Daoy (cell line): ENCODE data around the gene ITGB7. TPM values are rescaled to one million over a fixed set of nuclear protein-coding genes. Genes with fewer than 3 reads are reported as not detected.

Experiments used
- DNase-seq: peaks from one replicate; pipeline ENCODE4 v3.0.0-alpha.2; 2015; ENCODE audit warnings: low read depth
- total RNA-seq: library from RNA; depleted of rRNA; stranded (reverse); fragments of >200 nt; shearing (Covaris generic); gene quantifications from 2 replicates; pipeline ENCODE4 v1.2.3, GENCODE V29; 2014; rRNA removed

ITGB7 gene
- total RNA-seq, 1 experiment from 2014 or later: 0.34 TPM

DNA sequence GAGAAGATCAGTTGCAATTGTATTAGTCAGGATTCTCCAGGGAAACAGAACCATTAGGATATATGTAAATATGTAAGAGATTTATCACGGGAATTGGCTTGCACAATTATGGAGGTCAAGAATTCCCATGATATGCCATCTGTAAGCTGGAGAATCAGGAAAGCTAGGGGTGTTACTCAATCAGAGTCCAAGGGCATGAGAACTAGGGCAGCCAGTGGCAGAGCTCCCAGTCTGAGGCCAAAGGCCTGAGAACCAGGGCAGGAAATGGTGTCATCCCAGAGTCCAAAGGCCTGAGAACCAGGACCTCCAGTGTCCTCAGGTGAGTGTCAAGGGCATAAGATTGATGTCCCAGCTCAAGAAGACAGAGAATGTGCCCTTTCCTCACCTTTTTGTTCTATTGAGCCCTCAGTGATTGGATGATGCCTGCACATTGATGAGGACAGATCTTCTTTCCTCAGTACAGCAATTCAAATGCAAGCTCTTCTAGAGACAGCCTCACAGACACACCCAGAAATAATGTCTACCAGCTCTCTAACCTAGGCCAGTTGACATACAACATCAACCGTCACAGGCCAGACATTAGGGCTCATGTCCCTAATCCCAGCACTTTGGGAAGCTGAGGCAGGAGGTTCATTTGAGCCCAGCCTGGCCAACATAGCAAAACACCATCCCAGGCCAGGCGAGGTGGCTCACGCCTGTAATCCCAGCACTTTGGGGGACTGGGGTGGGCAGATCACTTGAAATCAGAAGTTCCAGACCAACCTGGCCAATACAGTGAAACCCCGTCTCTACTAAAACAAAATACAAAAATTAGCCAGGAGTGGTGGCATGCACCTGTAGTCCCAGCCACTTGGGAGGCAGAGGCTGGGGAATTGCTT lies 61.4 kb downstream of the ITGB7 start:
- no peak for DNase-seq

DNA sequence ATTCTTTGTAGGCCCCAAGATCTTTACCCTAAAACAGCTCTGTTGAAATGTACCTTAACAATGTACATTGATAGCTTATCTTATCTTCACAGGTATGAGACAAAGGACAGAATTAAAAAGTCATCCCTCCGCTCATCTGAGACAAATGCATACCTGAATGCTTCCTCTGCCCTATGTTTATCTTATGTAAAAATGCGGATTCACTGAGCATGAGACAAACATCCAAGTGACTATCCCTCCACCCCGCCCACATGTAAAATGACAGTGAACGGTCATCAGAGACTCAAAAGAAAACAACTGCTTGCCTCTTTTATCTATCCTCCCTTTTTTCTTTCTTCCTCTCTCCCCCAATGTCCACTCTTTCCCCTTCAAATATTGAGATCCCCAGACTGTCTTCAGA lies 63.7 kb downstream of the ITGB7 start:
- DNase-seq: no peak

Other genes with a start within 250 kb of the ITGB7 start
- 650 and 689 TPM in 2 replicates for gene EIF4B, start 200.8 kb downstream of the ITGB7 start, total RNA-seq
- 7.0 and 8.2 TPM in 2 replicates for gene TNS2, start 157.2 kb downstream of the ITGB7 start, total RNA-seq
- 22.2 and 23.8 TPM in 2 replicates for gene SPRYD3, start 127.9 kb downstream of the ITGB7 start, total RNA-seq
- gene IGFBP6, start 109.6 kb downstream of the ITGB7 start, total RNA-seq: 53.5 and 68.5 TPM in 2 replicates
- not detected in 2 replicates for gene SOAT2, start 103.8 kb downstream of the ITGB7 start, total RNA-seq
- 10.9 and 12.0 TPM in 2 replicates for gene ZNF740, start 26.5 kb downstream of the ITGB7 start, total RNA-seq
- 4.7 and 11.0 TPM in 2 replicates for gene CSAD, start 26.3 kb downstream of the ITGB7 start, total RNA-seq
- gene RARG, start 25.0 kb upstream of the ITGB7 start, total RNA-seq: 3.5 and 6.2 TPM in 2 replicates
- gene ESPL1, start 61.0 kb upstream of the ITGB7 start, total RNA-seq: 29.0 and 31.6 TPM in 2 replicates
- 480 and 590 TPM in 2 replicates for gene PFDN5, start 88.3 kb upstream of the ITGB7 start, total RNA-seq
- 86.6 and 89.2 TPM in 2 replicates for gene MYG1, start 92.4 kb upstream of the ITGB7 start, total RNA-seq
- gene AAAS, start 114.4 kb upstream of the ITGB7 start, total RNA-seq: 106 and 116 TPM in 2 replicates
- gene SP7, start 129.1 kb upstream of the ITGB7 start, total RNA-seq: not detected in 2 replicates
- gene SP1, start 172.9 kb upstream of the ITGB7 start, total RNA-seq: 18.3 and 21.8 TPM in 2 replicates
- gene AMHR2, start 216.6 kb upstream of the ITGB7 start, total RNA-seq: not detected in 2 replicates
- gene PRR13, start 234.5 kb upstream of the ITGB7 start, total RNA-seq: 60.9 and 85.2 TPM in 2 replicates
- 120 and 148 TPM in 2 replicates for gene PCBP2, start 244.9 kb upstream of the ITGB7 start, total RNA-seq